Activated CD8-positive, alpha-beta memory T cell treated with anti-CD3 and anti-CD28 coated beads for 48 hours (primary cell): ENCODE measurements around the gene SLC25A25.
"Not testable (repeated sequence)": the region's sequence is repeated elsewhere in the genome, so short reads cannot be mapped to it uniquely, and the experiment has no call there.

Experiments used
- DNase-seq, 3 experiments: peaks; one replicate each; pipeline ENCODE4 v3.0.0-alpha.2; 2020; ENCODE audit warnings: low read depth in 2 of 3, low spot score in 2 of 3

The SLC25A25 gene

GRCh38 chr9:128123451-128124080, 55.5 kb downstream of the SLC25A25 start:
- no peak for DNase-seq

GRCh38 chr9:128124451-128124850, 56.4 kb downstream of the SLC25A25 start:
- DNase-seq: no peak

GRCh38 chr9:128124873-128125579, 57.0 kb downstream of the SLC25A25 start:
- DNase-seq: peak in 1 of 3 experiments; percentile 18

- no peak for DNase-seq
These were observed 57.7 kb downstream of the SLC25A25 start for GRCh38 chr9:128125580-128126354.

GRCh38 chr9:128127568-128127989, 59.5 kb downstream of the SLC25A25 start, which contains the start of gene PTGES2:
Gene PTGES2 (minus strand): TSS chr9:128127729. CDS start chr9:128127717, 12 bp downstream.
- DNase-seq: peak; percentile 60 to 69 (median 63)

- DNase-seq: peak; percentile 71 to 88 (median 76)
These were observed 60.2 kb downstream of the SLC25A25 start for GRCh38 chr9:128127990-128128835.

- DNase-seq: no peak
These were observed 61.0 kb downstream of the SLC25A25 start for GRCh38 chr9:128128836-128129590.

- DNase-seq: not testable (repeated sequence)
These were observed 62.1 kb downstream of the SLC25A25 start for GRCh38 chr9:128129976-128130590.

- not testable (repeated sequence) for DNase-seq
These were observed 62.6 kb downstream of the SLC25A25 start for GRCh38 chr9:128130651-128131050.

GRCh38 chr9:128131346-128131745, 63.3 kb downstream of the SLC25A25 start:
- DNase-seq: not testable (repeated sequence)

GRCh38 chr9:128132139-128132538, 64.1 kb downstream of the SLC25A25 start:
- DNase-seq: not testable (repeated sequence)

- not testable (repeated sequence) for DNase-seq
These were observed 67.5 kb downstream of the SLC25A25 start for GRCh38 chr9:128135561-128135960.

- no peak for DNase-seq
These were observed 69.1 kb downstream of the SLC25A25 start for GRCh38 chr9:128136816-128137793.

- DNase-seq: no peak
These were observed 70.0 kb downstream of the SLC25A25 start for GRCh38 chr9:128138001-128138400.

GRCh38 chr9:128139621-128140020, 71.6 kb downstream of the SLC25A25 start:
- no peak for DNase-seq

- DNase-seq: no peak
These were observed 73.6 kb downstream of the SLC25A25 start for GRCh38 chr9:128141604-128142003.

- no peak for DNase-seq
These were observed 74.0 kb downstream of the SLC25A25 start for GRCh38 chr9:128142061-128142460.

- no peak for DNase-seq
These were observed 74.6 kb downstream of the SLC25A25 start for GRCh38 chr9:128142596-128142995.
